ENCODE data around the gene MRO. TPM values are rescaled to one million over a fixed set of nuclear protein-coding genes. Genes with fewer than 3 reads are reported as not detected.

Gene MRO
- total RNA-seq, 1 donor from 2014 or later: not detected

DNA sequence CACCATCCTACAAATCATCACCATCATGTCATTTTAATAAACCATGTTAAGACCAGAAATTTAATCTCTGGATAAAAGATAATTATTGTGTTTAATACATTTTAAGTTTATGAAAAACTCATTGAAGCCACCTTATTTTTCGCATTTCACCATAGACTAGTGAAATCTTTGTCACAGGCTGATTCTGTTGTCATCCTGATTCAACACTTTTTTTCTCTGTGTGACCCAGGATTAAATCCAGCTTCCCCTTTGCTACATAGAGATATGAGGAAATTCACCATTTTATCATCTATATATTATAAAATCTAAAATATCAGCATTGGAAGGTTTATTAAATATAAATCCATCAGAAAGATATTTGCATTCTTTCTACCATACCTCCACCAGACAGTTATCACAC lies 29.2 kb upstream of the MRO start:
- DNase-seq (ENCODE audit: low read depth): no peak

DNA sequence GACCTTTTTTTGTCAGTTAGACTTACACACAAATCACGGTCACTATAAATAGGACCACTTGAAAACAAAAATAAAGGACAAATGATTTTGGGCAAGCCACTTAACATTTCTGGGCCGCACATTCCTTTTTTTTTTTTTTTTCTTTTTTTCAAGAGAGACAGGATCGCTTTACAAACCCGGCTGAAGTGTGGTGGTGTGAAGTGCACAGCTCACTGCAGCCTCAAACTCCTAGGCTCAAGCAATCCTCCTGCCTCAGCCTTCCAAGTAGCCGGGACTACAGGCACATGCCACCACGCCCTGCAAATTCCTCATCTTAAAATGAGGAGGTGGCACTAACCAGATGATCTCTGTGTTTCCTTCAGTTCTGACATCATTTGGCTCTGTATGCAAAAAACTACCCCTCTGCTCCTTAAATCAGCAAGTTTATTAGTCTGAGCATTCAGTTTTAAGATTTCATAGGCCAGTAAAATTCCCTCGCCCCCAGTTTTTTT lies 28.3 kb upstream of the MRO start:
- no peak overlapping the region for H3K4me3 ChIP-seq (ENCODE audit: low read depth, low read length)
- no peak for DNase-seq (ENCODE audit: low read depth)
- TF ChIP-seq, protein P1, sequence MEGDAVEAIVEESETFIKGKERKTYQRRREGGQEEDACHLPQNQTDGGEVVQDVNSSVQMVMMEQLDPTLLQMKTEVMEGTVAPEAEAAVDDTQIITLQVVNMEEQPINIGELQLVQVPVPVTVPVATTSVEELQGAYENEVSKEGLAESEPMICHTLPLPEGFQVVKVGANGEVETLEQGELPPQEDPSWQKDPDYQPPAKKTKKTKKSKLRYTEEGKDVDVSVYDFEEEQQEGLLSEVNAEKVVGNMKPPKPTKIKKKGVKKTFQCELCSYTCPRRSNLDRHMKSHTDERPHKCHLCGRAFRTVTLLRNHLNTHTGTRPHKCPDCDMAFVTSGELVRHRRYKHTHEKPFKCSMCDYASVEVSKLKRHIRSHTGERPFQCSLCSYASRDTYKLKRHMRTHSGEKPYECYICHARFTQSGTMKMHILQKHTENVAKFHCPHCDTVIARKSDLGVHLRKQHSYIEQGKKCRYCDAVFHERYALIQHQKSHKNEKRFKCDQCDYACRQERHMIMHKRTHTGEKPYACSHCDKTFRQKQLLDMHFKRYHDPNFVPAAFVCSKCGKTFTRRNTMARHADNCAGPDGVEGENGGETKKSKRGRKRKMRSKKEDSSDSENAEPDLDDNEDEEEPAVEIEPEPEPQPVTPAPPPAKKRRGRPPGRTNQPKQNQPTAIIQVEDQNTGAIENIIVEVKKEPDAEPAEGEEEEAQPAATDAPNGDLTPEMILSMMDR (conservative IDR thresholded peaks at IDR 0.05; ENCODE audit: low read depth, low read length): no peak

More for the DNA sequence above, 29.2 kb upstream of the MRO start:
- H3K4me3 ChIP-seq (ENCODE audit: low read depth, low read length): no peak overlapping the region
- TF ChIP-seq, protein P1 (conservative IDR thresholded peaks at IDR 0.05; ENCODE audit: low read depth, low read length): no peak

DNA sequence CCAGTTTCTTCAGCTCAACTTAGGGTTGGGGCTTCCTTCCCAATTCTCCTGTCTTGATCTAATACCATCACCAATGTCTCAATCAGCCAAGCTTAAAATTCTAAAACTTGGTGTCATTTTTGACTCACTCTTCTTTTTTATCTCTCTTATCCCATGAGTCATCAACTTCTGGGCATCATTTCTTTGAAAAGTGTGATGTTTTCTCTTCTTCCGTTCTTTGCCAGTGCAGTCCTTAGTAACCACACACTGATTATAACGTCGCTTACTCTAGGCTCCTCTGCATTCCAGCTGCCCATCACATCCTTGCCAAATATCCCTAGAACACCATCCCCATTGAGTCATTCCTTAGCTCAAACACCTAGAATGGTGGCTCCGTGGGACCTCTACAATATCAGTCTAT lies 27.4 kb upstream of the MRO start:
- no peak for DNase-seq (ENCODE audit: low read depth)
- no peak overlapping the region for H3K4me3 ChIP-seq (ENCODE audit: low read depth, low read length)
- TF ChIP-seq, protein P1 (conservative IDR thresholded peaks at IDR 0.05; ENCODE audit: low read depth, low read length): no peak

DNA sequence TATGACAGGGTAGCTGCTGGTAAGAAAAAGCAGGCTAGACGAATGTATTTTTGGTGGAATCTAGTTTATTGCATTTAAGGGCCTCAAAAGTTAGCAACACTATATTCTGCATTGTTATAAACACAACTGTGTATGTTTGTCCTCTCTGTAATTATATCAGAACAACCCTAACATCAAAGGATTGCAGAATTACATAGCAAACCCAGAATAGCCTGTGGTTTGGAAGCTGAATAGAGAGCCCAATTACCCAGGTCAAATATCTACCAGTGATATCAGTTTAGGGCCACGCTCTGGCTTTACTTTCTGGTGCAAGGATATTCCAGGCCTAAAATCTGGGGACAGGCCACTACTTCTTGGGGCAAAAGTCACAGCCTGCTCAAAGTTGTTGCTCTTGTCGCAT lies 25.1 kb upstream of the MRO start:
- TF ChIP-seq, protein P1 (conservative IDR thresholded peaks at IDR 0.05; ENCODE audit: low read depth, low read length): no peak
- no peak for DNase-seq (ENCODE audit: low read depth)
- H3K4me3 ChIP-seq (ENCODE audit: low read depth, low read length): no peak overlapping the region

DNA sequence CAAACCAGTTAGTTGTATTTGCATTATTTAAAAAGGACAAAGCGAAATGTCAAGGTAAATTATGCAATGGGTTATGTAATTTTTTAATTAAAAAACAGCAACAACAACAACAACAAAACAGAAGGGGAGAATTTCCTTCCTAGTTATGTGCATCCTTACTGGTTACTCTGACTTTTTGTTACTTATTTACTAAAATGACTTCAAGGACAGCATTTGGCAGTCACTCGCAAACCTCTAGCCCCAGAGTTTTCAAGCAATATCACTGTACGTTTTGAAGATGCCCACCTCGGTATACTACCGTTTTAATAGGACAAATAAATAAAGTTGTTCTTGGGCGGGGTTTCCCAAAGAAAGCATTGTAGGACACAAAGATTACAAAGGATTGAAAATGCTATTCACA lies 24.7 kb upstream of the MRO start:
- H3K4me3 ChIP-seq (ENCODE audit: low read depth, low read length): no peak overlapping the region
- TF ChIP-seq, protein P1 (conservative IDR thresholded peaks at IDR 0.05; ENCODE audit: low read depth, low read length): no peak
- DNase-seq (ENCODE audit: low read depth): no peak

DNA sequence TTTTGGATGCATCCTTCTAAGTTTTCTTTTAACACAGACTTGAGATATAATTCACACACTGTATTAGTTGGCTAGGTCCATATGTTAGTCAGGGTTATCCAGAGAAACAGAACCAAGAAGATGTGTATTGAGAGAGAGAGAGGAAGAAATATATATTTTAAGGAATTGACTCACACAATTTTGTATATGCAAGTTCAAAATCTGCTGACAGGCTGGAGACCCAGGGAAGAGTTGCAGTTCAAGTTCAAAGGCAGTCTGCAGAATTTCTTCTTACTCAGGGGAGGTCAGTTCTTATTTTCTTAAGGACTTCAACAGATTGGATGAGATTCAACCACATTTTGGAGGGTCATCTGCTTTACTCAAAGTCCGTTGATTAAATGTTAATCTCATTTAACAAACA lies 23.0 kb upstream of the MRO start:
- TF ChIP-seq, protein P1 (conservative IDR thresholded peaks at IDR 0.05; ENCODE audit: low read depth, low read length): no peak
- no peak overlapping the region for H3K4me3 ChIP-seq (ENCODE audit: low read depth, low read length)
- no peak for DNase-seq (ENCODE audit: low read depth)

DNA sequence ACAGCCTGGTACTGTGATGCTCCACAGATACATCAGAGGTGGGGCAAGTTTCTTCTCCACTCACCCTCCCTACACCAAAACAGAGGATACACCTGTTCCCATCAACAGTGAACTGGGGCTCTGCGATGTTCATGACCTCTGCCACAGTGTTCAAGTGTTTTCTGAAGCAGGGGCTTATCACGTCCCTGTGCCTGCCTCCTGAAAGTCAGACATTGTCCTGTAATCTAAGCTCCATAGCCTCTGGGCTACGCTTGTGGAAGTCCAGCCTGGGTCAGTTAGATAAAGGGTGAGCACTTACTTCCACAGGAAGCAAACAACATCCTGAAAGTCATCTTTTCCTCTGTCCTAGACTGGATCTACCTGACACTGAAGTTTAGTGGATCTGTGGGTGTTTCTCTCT lies 20.2 kb upstream of the MRO start:
- TF ChIP-seq, protein P1 (conservative IDR thresholded peaks at IDR 0.05; ENCODE audit: low read depth, low read length): no peak
- no peak overlapping the region for H3K4me3 ChIP-seq (ENCODE audit: low read depth, low read length)
- DNase-seq (ENCODE audit: low read depth): no peak

All from epithelial cell of proximal tubule (primary cell).